Smooth muscle cell (in vitro differentiated cells): Measurements from ENCODE around the gene RPA3. TPM values are rescaled to one million over a fixed set of nuclear protein-coding genes. Genes with fewer than 3 reads are reported as not detected.

Source experiments
- DNase-seq: peaks from one replicate; lab custom pipeline; 2025; ENCODE audit not compliant: unreplicated experiment; lab: John Stamatoyannopoulos, UW
- H2AFZ ChIP-seq: fragments of 200-600 bp; sonication (generic); 2 replicates; pipeline ENCODE4 v1.6.0; 2016; ENCODE audit warnings: antibody characterized with exemption, low read depth, mild to moderate bottlenecking
- H3F3A ChIP-seq: fragments of 200-600 bp; sonication (generic); 2 replicates; pipeline ENCODE4 v1.6.0; 2017; ENCODE audit warnings: antibody characterized with exemption, low read depth
- H3K27ac ChIP-seq: fragments of 200-600 bp; sonication (generic); 2 replicates; pipeline ENCODE4 v1.5.1; 2016; ENCODE audit warnings: low read depth, mild to moderate bottlenecking
- H3K27me3 ChIP-seq: fragments of 200-600 bp; sonication (generic); 2 replicates; pipeline ENCODE4 v1.6.1; 2016; ENCODE audit warnings: low read depth, mild to moderate bottlenecking
- H3K36me3 ChIP-seq: fragments of 200-600 bp; sonication (generic); 2 replicates; pipeline ENCODE4 v1.5.1; 2016; ENCODE audit warnings: low read depth
- H3K4me1 ChIP-seq: fragments of 200-600 bp; sonication (generic); 2 replicates; pipeline ENCODE4 v1.5.1; 2016; ENCODE audit warnings: low read depth
- H3K4me2 ChIP-seq: fragments of 200-600 bp; sonication (generic); 2 replicates; pipeline ENCODE4 v1.6.0; 2016; ENCODE audit warnings: mild to moderate bottlenecking
- H3K4me3 ChIP-seq: fragments of 200-600 bp; sonication (generic); 2 replicates; pipeline ENCODE4 v1.5.1; 2016; ENCODE audit warnings: mild to moderate bottlenecking
- H3K79me2 ChIP-seq: fragments of 200-600 bp; sonication (generic); 2 replicates; pipeline ENCODE4 v1.6.0; 2016; ENCODE audit warnings: low read depth, mild to moderate bottlenecking
- H3K9ac ChIP-seq: fragments of 200-600 bp; sonication (generic); 2 replicates; pipeline ENCODE4 v1.6.0; 2016; ENCODE audit warnings: low read depth
- H3K9me3 ChIP-seq: fragments of 200-600 bp; sonication (generic); replicated peaks from 2 replicates; pipeline ENCODE4 v1.5.1; 2016; ENCODE audit warnings: low read depth
- H4K20me1 ChIP-seq: fragments of 200-600 bp; sonication (generic); 2 replicates; pipeline ENCODE4 v1.6.0; 2016; ENCODE audit warnings: low read depth
- WGBS: methylation state at CpG from one replicate; pipeline ENCODE4 v1.1.7; 2016; ENCODE audit warnings: low lambda C conversion rate; 5-methylcytosine and 5-hydroxymethylcytosine counted together
- polyA plus RNA-seq: library from polyadenylated mRNA; unstranded; fragments of >200 nt; fragmentation: Nextera tagmentation; extraction: Ambion mirVana; gene quantifications from 2 replicates; pipeline ENCODE4 v1.2.1, GENCODE V29; 2016
- total RNA-seq: library from RNA; depleted of rRNA; stranded (reverse); fragments of >200 nt; gene quantifications from 2 replicates; pipeline ENCODE4 v1.2.3, GENCODE V29; 2014
- TF ChIP-seq, protein P1 (sequence below): fragments of 200-600 bp; sonication (generic); IDR thresholded peaks from 2 replicates; pipeline ENCODE4 v1.5.1; 2017; ENCODE audit warnings: borderline replicate concordance, mild to moderate bottlenecking, antibody characterized with exemption; ENCODE audit not compliant: insufficient read depth, poor library complexity, severe bottlenecking

RPA3 gene
- total and polyA plus RNA-seq, 2 experiments from 2014 or later, result 37.2 to 63.7 TPM

DNA sequence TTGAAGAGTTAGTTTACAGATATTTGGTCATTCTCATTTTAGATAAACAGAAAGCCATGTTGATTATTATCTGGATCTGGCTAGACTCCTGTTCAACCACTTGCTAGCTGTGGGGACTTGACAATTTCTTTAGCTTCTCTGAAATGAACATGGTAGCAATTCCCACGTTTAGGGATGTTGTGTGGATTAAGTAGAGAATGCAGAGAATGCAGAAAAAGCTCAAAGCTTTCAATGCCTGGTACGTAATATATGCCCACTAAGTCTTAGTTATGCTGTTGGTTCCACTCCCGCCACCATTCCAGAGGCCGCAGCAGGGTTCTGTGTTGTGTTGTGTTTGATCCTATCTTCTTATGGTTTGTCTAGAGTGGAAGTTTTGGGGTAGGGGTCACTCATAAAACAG is 39.2 kb upstream of the RPA3 start:
- DNase-seq, result no peak
- Histone ChIP-seq H3K4me2 (peak overlapping the region; percentile 79), H3F3A (peaks cover 30% of the 10 kb centered on the region), H3K9ac (peak overlapping the region; percentile 61), H3K4me1 (peaks cover 18% of the 10 kb centered on the region), H2AFZ (no peak overlapping the region), H4K20me1 (no peaks in the 10 kb centered on the region), H3K4me3 (no peak overlapping the region), H3K36me3 (no peaks in the 10 kb centered on the region), H3K27me3 (no peaks in the 10 kb centered on the region), H3K9me3 (no peaks in the 10 kb centered on the region), H3K27ac (peak overlapping the region; percentile 94), H3K79me2 (peaks cover 2% of the 10 kb centered on the region)
- WGBS, result 3% methylated on average over 4 of the region's 4 CpGs
- TF ChIP-seq, protein P1, sequence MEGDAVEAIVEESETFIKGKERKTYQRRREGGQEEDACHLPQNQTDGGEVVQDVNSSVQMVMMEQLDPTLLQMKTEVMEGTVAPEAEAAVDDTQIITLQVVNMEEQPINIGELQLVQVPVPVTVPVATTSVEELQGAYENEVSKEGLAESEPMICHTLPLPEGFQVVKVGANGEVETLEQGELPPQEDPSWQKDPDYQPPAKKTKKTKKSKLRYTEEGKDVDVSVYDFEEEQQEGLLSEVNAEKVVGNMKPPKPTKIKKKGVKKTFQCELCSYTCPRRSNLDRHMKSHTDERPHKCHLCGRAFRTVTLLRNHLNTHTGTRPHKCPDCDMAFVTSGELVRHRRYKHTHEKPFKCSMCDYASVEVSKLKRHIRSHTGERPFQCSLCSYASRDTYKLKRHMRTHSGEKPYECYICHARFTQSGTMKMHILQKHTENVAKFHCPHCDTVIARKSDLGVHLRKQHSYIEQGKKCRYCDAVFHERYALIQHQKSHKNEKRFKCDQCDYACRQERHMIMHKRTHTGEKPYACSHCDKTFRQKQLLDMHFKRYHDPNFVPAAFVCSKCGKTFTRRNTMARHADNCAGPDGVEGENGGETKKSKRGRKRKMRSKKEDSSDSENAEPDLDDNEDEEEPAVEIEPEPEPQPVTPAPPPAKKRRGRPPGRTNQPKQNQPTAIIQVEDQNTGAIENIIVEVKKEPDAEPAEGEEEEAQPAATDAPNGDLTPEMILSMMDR, result no peak

- Histone ChIP-seq H3K79me2 (peaks cover 5% of the 10 kb centered on the region), H3K4me3 (no peak overlapping the region), H3K27ac (peak overlapping the region; percentile 94), H3F3A (peaks cover 23% of the 10 kb centered on the region), H2AFZ (no peak overlapping the region), H3K36me3 (no peaks in the 10 kb centered on the region), H3K9ac (peak overlapping the region; percentile 61), H3K4me2 (peak overlapping the region; percentile 79), H3K27me3 (no peaks in the 10 kb centered on the region), H3K9me3 (no peaks in the 10 kb centered on the region), H3K4me1 (peaks cover 13% of the 10 kb centered on the region), H4K20me1 (no peaks in the 10 kb centered on the region)
- no peak for DNase-seq
- TF ChIP-seq, protein P1, result no peak
- WGBS, result 58% methylated on average over 3 of the region's 3 CpGs
Observed at GRCh38 chr7:7756577-7756976, 38.2 kb upstream of the RPA3 start.

- H3K4me1 ChIP-seq, result peaks cover 14% of the 10 kb centered on the region
- no peak overlapping the region for H3K27ac ChIP-seq
- no peak for DNase-seq
- no peaks in the 10 kb centered on the region for H4K20me1 ChIP-seq
- peaks cover 5% of the 10 kb centered on the region for H3K79me2 ChIP-seq
- H3K4me2 ChIP-seq, result peak overlapping the region; percentile 29
- H3K4me3 ChIP-seq, result no peak overlapping the region
- no peak overlapping the region for H2AFZ ChIP-seq
- no peaks in the 10 kb centered on the region for H3K36me3 ChIP-seq
- no peak overlapping the region for H3K9ac ChIP-seq
- no peaks in the 10 kb centered on the region for H3K27me3 ChIP-seq
- H3F3A ChIP-seq, result peaks cover 15% of the 10 kb centered on the region
- 40% methylated on average over 3 of the region's 3 CpGs for WGBS
- no peaks in the 10 kb centered on the region for H3K9me3 ChIP-seq
- TF ChIP-seq, protein P1, result no peak
Observed at GRCh38 chr7:7751243-7752092, 33.1 kb upstream of the RPA3 start.
